Coronary artery (tissue), 2 donors: Measurements from ENCODE around the gene SHC2.

Experiments
- DNase-seq: peaks from one replicate; pipeline ENCODE4 v3.0.0-alpha.2; 2017; ENCODE audit warnings: low spot score
- H3K27ac ChIP-seq, 2 donors: fragments of 200-600 bp; sonication (generic); one replicate each; pipeline ENCODE4 v1.5.1; 2016 to 2019
- H3K4me3 ChIP-seq: fragments of 200-600 bp; sonication (generic); 2 replicates; pipeline ENCODE4 v1.5.1; 2016; ENCODE audit warnings: mild to moderate bottlenecking, moderate library complexity
- CTCF ChIP-seq: fragments of 200-600 bp; sonication (generic); IDR thresholded peaks from one replicate; pipeline ENCODE4 v1.5.1; 2019; ENCODE audit warnings: antibody characterized with exemption

The SHC2 gene

GRCh38 chr19:465056-465816 lies 4.4 kb upstream of the SHC2 start:
- TF ChIP-seq CTCF, result no peak
- no peak overlapping the region for H3K27ac ChIP-seq
- DNase-seq, result no peak
- H3K4me3 ChIP-seq, result no peak overlapping the region

- TF ChIP-seq CTCF, result no peak
- DNase-seq, result no peak
- H3K4me3 ChIP-seq, result no peak overlapping the region
- H3K27ac ChIP-seq, result no peak overlapping the region
Measured at GRCh38 chr19:464208-464545, 3.3 kb upstream of the SHC2 start.

GRCh38 chr19:463483-464207 lies 2.8 kb upstream of the SHC2 start:
- DNase-seq, result no peak
- Histone ChIP-seq H3K4me3 (no peak overlapping the region), H3K27ac (no peak overlapping the region)
- no peak for TF ChIP-seq CTCF

GRCh38 chr19:461721-462551 lies 1.1 kb upstream of the SHC2 start:
- peak overlapping the region in 1 of 2 donors; percentile 9 for H3K27ac ChIP-seq
- TF ChIP-seq CTCF, result no peak
- no peak for DNase-seq

GRCh38 chr19:459724-460511 lies 915 bp downstream of the SHC2 start:
- peak overlapping the region; percentile 32 to 75 for H3K27ac ChIP-seq
- TF ChIP-seq CTCF, result no peak
- DNase-seq, result no peak

More at GRCh38 chr19:461721-462551, 1.1 kb upstream of the SHC2 start:
- H3K4me3 ChIP-seq, result peak overlapping the region; percentile 81

More at GRCh38 chr19:459724-460511, 915 bp downstream of the SHC2 start:
- peak overlapping the region; percentile 81 for H3K4me3 ChIP-seq
